ENCODE measurements around the gene MRFAP1L1.

DNA sequence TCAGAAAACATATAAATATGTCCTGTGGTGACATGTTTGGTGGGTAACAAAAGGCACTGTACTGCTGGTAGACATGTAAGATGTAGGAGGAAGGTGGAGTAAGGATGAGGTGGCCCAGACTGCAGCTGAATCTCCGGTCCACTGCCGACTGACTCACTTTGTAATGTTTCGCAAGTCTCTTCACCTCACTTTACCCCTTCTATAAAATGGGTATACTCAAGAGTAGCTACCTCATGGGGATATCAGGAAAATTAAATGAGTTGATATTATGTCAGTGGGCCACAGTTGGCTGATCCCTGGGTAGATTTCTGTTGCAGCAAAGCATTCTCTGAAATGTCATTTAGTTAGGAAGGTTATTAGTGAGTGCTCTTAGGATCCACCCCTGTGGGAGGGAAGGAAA, 47.1 kb downstream of the MRFAP1L1 start:
- TF ChIP-seq, protein P1, sequence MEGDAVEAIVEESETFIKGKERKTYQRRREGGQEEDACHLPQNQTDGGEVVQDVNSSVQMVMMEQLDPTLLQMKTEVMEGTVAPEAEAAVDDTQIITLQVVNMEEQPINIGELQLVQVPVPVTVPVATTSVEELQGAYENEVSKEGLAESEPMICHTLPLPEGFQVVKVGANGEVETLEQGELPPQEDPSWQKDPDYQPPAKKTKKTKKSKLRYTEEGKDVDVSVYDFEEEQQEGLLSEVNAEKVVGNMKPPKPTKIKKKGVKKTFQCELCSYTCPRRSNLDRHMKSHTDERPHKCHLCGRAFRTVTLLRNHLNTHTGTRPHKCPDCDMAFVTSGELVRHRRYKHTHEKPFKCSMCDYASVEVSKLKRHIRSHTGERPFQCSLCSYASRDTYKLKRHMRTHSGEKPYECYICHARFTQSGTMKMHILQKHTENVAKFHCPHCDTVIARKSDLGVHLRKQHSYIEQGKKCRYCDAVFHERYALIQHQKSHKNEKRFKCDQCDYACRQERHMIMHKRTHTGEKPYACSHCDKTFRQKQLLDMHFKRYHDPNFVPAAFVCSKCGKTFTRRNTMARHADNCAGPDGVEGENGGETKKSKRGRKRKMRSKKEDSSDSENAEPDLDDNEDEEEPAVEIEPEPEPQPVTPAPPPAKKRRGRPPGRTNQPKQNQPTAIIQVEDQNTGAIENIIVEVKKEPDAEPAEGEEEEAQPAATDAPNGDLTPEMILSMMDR (IDR thresholded peaks at IDR 0.05; ENCODE audit: low read depth, low read length, poor library complexity, severe bottlenecking) = no peak
- no peak for TF ChIP-seq EZH2phosphoT487 (IDR thresholded peaks at IDR 0.05; ENCODE audit: borderline replicate concordance, low read length)

Data from DOHH2 (cell line).